ENCODE results near the gene FCN1.

Gene FCN1

DNA sequence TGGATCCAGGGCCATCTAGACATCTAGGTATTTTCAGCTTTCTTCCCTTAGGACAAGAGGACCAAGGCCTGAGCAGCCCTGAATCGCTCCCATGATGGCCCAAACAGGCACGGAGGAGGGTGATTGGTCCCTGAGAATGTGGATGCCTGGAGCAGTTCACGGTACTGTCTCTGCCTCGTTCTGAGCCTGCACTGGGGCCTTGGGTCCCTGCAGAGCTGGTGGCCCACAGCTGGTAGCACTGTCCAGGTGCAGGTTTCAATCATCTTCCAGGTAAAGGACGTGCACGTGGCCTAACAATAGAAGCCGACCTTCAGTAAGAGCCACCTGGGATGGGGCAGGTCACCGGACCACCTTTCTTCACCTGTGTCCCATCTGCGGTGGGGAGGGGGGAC is 19.4 kb upstream of the FCN1 start:
- DNase-seq (ENCODE audit: low spot score) = no peak

GRCh38 chr9:134936346-134937163 is 18.8 kb upstream of the FCN1 start:
- DNase-seq (ENCODE audit: low spot score) = no peak

- no peak for DNase-seq (ENCODE audit: low spot score)
These were observed 18.1 kb upstream of the FCN1 start for GRCh38 chr9:134935701-134936345.

DNA sequence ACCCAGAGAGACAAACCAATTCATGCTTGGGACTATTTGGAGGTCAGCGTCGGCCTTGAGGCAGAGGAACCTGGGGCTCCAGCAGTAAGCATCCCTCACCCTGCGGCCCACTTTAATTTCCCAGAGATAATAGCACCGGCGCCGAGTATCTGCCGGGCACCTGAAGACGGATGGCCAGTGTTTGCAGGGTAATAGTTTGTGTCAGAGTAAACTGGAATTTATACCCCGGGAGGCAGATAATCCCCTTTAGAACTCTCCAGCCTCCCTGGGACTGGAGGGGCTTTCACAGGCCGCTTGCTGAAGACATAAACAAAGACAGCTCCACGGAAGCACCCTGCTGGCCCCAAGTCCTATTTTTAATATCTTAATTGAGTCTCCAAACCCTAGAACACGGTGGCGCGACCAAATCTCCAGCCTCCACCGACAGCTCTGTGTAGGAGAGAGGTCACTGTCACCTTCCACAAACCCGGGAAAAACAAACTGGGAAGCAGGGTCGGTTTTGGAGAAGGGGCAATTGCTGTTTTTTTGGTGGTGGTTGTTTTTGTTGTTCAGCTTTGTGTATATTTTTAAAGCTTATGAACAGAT is 17.4 kb upstream of the FCN1 start:
- no peak for DNase-seq (ENCODE audit: low spot score)

DNA sequence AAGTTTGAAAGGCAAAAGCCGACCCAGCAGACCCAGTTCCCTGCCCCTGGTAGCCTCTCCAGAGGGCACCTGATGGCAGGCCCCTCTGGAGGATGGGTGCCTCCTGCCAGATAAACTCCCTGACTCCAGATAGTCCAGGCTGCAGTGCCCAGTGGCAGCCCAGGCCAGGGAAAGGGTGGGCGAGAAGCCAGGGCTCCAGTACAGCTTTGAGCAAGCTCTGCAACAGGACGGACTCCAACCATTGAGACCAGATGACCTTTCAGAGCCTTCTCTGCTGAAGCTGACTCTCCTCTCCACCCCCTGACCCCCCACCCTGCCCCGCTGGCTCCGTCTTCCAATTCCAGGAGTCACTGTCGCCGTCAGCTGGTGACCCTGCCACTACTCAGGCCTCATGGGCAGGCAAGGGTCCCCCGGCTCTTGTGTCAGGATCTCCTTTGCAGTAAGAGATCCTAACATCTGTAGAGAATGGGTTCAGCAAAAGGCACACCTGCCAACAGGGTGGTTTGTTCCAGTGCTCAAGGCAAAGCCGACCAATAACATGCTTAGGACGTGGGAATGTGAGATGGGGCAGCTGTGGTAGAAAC is 15.5 kb upstream of the FCN1 start:
- DNase-seq (ENCODE audit: low spot score) = no peak

DNA sequence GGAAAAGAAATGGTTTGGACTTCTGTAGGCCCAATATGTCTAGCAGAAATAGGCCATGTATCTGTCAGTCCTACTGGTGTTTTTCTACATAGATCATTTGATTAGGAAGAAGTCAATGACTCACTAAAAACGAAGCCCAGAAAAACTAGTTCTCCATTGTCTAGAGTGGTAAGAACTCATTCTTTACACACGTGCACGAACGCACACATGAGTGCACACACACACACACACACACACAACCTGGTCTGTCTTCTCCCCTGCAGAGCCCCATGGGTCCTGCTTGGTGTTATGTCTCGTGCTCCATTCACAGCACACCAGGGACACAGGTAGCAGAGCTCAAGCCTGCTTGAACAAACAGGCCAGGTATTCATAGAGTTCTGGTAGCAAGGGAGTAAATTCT is 14.9 kb upstream of the FCN1 start:
- no peak for DNase-seq (ENCODE audit: low spot score)

- DNase-seq (ENCODE audit: low spot score) = no peak
These were observed 14.5 kb upstream of the FCN1 start for GRCh38 chr9:134932171-134932570.

GRCh38 chr9:134930398-134930797 is 12.7 kb upstream of the FCN1 start:
- no peak for DNase-seq (ENCODE audit: low spot score)

DNA sequence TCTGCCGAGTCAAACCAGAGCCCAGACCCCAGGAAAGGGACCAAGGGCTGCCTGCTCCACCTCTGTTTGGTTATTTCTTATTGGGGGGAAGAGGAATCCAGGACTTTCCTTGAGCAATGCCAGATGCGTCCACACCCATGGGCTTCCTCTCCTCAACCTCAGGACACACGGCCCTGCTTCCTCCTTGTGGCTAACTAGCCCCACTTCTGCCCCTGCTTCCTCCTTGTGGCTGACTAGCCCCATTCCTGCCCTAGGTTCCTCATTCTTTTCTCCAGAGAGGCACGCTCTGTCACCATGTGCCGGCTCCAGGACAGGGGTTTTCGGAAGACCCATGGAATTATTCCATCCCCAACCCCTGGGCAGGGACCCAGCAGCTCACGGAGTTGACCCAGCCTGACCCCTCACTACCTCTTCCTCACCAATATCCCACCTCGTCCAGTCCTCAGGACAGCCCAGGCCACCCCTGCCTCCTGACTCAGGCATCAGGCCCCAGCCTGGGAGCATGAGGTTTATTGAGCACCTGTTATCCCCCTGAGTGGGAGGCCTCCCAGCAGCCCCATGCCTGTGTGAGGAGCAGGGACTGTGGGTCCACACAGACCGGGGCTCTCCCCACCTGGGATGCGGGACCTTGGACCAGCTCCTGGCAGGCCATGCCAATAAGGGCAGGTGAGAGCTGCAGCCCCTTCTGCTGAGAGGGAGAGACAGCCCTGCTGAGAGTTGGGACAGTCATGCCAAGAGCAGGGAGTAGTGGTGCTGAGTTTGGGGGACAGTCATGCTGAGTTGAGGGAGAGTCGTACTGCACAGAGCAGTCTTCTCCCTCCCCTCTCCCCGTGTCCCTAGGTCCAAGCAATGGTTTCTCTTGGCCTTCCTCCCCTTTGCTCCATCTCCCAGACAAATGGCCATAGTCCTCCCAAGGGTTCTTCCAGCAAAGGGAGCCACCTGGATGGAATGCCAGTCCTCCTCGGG is 11.8 kb upstream of the FCN1 start:
- DNase-seq (ENCODE audit: low spot score) = no peak

DNA sequence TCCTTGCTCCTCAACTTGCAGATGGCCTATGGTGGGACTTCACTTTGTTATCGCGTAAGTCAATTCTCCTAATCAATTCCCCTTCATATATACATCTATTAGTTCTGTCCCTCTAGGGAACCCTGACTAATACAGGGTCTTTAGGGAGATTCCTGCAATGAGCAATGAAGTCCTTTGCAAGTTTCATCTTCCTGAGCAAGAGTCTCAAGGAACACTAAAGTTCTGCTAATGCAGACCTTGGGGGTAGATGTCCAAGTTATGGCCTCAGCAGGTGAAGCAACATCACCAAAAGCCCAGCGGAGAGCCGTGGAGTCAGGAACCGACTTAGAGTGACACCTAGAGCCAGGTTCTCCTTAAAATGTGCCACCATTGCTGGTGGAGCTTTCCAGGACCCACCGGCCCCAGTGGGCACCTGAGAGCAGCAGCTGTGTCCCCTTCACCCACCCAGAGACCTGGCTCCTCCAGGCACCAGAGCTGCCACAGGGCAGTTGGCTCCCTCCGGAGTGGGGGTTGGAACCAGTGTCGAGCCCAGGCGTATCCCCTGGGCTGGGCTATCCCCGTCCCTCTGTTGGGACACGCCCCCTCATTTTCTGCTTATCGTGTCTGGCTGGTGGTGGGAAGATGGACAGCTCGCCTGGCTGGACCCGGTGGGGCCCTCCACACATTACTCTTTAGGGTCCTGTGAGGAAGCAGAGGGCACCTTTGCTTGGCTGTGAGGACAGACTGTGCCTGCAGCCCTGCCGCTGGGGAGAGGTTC is 10.9 kb upstream of the FCN1 start:
- no peak for DNase-seq (ENCODE audit: low spot score)

GRCh38 chr9:134925011-134925511 is 7.3 kb upstream of the FCN1 start:
- no peak for DNase-seq (ENCODE audit: low spot score)

- DNase-seq (ENCODE audit: low spot score) = peak; percentile 3
These were observed 5.8 kb upstream of the FCN1 start for GRCh38 chr9:134923466-134923865.

DNA sequence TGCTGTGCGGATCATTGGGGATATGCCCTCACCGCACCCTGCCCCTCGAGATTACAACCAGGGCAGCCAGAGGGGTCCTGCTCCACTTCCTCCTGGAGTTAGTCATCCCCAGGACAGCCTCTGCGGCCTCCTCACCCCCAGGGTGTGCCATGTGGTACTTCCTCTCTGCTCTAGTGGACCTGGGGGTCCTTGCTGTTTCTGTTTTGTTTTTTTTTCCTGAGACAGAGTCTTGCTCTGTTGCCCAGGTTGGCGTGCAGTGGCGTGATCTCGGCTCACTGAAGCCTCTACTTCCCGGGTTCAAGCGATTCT is 5.2 kb upstream of the FCN1 start:
- DNase-seq (ENCODE audit: low spot score) = peak; percentile 6

DNA sequence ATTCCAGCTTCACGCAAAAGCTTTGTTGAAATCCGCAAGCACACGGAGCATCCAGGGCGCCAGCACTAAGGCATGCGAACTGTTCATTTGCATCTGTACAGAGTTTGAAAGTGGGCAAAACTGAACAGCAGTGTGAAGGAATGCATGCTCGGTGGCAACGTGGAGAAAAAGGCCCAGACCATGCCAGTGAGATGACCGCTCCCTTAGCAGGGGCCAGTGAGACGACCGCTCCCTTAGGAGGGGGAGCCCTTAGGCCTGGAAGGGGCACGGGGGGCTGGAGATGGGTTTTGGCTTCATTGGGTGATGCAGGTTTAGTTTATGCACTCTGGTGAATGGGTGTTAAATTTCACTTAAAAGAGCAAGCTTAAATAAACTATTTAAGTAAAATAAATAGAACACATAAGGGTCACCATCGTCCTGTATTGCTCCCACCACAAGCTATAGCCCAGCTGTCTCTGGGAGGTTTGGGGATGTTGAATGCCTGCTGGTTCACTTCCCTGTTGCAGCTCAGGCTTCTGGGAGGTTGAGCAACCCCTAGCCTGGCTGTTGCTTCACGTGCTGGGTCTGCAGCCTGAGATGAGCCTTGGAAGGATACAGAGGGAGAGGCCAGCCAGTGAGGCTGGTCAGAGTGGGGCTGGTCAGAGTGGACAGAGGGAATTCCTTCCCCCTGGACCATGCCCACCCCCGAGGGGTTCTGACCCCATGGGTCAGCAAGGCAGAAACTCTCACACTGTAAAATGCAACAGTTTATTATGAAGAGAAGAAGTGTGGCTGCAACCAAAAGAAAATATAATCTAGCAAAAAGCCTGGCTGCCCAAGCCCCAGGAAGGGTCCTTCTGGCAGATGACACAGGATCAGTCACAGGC is 4.6 kb upstream of the FCN1 start:
- DNase-seq (ENCODE audit: low spot score) = peak; percentile 13

- DNase-seq (ENCODE audit: low spot score) = no peak
These were observed 1.6 kb upstream of the FCN1 start for GRCh38 chr9:134919303-134919702.

DNA sequence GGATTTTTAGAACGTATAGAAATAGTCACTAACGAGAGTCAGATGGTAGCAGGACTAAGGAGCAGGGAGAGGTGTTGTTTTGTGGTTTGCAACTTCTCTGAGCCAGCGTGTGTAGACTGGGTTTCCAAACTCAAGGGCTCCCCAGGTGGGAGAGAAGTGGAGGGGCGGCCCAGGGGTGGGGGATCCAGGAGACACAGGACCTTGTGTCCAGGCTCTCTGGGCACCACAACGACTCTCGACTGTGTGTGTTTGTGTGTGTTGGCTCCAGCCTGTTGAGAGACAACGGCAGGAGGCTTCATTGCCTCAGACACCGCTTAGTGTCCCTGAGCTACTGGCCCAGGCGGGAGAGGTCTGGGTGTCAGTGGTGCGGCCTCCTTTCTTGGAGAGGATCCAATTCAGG is 934 bp upstream of the FCN1 start:
- no peak for DNase-seq (ENCODE audit: low spot score)

DNA sequence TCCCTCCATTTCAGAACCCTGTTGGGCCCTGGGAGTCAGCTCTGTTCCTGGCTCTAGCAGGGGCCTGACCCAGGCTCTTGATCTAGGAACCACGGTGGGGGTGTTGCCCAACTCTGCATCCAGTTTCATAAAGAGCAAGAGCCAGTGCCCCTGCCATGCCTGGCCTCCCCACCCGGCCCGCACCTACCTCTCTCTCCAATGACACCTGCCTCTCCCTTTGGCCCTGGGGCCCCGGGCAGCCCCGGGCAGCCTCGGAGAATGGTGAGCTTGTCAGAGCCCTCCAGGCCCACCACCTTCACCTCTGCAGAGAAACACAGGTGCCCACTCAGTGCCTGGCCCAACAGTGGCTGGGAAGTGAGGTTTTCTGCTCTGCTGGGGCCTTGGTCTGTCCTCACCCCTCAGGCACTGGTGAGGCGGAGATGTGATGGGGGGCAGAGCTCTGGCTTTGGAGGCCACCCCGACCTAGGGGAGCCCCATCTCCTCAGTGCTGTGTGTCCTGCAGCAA is 1.5 kb downstream of the FCN1 start:
- no peak for DNase-seq (ENCODE audit: low spot score)

GRCh38 chr9:134915046-134915985 is 2.4 kb downstream of the FCN1 start:
- DNase-seq (ENCODE audit: low spot score) = no peak

DNA sequence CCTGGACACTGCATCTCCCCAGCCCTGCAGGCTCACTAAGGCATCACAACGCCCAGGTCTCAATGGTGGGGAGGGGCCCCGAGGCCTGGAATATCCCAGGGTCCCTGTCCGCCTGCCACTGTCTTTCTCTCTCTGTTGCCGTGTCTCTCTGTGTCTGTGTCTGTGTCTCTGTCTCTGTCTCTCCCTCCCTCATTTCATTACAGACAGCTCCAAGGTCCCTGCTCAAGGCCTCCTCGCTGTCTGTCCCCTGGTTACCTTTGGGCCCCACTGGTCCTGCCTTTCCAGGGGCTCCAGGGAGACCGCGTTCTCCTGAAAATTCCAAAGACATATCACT is 3.2 kb downstream of the FCN1 start:
- DNase-seq (ENCODE audit: low spot score) = no peak

Data from AG20443 (cell line).